GM18909 (cell line): ENCODE measurements around the gene CXCR5.
A peak's percentile ranks its signal among the peaks of the same experiment; 100 is the strongest.

Source experiments
- ATAC-seq: cut with Tn5 transposase; IDR thresholded peaks from one replicate; pipeline ENCODE4 v1.9.1; 2021; ENCODE audit warnings: mild to moderate bottlenecking; ENCODE audit not compliant: unreplicated experiment, poor library complexity

The CXCR5 gene

DNA sequence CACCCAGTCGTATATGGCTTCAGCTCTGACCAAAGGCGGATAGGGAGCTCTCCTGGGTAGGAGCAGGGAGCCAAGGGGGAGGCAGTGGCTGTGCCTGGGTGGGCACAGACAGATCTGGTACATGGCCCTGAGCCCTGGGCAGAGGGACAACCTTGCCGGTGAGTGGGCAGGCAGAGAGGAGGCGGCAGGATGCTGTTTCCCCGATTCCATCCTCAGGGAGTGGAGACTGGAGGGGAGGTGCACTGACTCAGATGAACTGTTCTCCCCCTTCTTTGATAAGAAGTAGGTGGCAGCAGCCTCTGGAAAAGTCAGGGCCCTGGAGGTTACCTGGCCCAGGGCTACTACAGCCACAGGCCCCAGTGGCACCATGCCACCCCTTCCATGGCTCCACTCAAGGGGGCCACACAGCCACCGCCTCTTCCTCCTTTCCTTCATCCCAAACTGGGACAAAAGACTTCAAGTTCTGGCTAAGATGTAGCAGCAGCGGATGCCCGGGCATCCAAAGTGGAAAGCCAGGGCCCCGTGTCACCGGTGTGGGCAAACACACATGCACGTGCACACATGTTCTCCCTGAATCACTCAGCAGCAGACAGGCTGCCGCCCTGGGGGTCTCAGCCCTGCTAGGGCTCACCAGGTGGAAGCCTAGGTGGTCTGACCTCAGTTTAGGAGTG lies 13.4 kb downstream of the CXCR5 start:
- no peak for ATAC-seq

DNA sequence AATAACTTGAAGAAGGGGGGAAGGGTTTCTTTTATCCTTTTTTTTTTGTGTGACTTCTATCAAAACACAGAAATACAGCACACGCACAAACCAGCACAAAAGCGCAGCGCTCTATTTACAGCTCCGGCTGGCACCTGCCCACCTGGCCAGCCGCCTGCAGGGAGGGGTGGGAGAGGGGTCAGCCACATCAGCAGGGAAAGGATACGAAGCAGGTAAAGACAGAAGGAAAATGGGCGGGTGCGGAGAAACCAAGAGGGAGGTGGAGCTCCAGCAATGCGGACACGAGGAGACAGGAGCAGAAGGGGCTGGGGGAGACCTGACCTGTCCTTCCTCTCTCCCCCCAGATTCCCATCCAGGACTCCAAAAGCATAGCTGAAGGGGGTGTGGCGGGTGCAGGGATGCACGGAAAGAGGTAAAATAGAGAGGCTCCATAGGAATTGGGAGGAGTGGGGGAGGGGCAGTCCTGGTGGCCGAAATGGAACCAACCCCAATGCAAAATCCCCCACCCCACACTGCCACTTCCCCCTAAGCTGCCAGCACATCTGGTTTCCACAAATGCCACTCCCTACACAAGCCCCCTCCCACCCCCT lies 14.1 kb downstream of the CXCR5 start:
- no peak for ATAC-seq

DNA sequence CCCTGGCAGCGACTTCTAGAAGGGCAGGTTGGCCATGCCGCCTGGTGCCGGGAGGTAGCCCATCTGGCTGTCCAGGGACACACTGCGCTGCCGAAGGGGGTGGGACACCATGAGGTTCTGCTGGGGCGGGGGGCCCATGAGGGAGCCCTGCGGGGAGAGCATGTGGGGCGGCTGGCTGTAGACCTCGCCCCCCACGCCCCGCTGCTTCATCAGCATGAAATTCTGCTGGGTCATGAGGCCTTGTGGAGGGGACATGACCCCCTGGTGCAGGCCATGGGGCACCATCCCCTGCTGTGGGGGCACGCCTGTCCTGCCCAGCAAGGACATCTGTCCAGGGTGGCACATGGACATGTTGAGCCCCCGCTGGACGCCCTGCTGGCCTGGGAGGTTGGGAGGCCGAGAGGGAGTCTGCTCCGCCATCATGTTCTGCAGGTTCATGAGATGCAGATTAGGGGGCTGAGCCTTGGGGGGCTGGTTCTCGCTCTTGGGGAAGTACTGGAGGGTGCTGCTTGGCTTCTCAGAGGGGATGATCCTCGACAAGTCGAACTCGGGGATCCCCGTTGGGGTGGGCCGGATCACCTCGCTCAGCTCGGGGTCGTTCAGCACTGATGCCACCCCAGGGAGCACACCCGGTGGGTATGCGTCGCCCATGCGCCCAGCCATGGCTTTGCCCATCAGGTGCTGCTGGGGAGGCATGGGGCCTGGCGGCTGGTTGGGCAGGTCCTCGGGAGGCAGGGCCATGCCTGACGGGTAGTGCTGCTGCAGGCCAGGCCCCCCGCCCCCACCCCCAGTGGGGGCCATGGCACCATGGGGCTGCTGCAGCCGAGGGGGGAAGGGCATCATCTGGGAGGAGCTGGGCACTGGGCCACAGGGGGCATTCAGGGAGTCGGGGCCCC lies 15.0 kb downstream of the CXCR5 start:
- ATAC-seq: no peak

DNA sequence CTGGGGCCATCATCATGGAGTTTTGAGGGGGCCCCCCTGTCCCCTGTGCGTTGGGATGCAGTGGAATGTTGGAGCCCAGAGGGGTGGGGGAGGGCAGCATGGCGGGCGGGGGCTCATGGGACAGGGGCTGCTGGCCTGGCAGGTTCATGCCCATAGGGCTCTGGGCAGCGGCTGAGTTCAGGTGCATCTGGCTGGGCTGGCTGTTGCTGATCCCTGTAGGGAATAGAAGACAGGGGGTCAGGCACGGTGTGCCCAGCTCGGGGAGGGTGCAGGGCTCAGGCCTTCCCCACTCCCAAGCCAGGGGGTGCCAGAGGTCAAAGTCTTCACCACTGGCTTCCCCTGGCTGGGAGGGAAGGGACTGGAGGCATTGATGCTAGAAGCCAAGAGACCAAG lies 15.6 kb downstream of the CXCR5 start:
- no peak for ATAC-seq

DNA sequence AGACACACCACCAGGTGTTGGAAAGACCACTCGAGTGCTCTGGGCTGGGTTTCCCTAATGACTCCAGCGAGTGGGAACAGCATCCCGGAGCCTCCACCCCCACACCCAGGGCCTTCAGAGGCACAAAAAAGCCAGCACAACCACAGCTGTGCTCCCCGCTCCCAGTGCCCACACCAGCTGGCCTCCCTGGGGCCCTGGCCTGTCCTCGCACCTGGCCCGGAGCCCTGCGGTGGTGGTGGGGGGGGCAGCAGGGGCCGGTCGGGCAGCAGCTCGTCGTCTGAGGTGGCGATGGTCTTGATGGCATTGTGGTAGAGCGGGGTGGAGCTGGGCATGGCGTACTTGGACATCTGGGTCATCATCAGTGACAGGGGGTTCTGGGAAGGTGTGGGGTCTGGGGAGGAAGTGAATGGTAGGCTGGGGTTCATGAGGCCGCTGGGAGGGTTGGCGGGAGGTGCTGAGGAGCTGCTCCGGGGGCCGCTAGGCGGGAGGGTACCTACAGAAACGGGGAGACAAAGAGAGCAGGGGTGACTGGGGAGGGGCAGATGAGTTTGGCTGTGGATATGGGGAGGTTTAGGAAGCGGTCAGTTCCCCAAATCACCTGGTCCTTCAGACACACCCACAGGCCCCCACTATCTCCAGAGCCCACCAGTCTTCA lies 16.1 kb downstream of the CXCR5 start:
- ATAC-seq: no peak

DNA sequence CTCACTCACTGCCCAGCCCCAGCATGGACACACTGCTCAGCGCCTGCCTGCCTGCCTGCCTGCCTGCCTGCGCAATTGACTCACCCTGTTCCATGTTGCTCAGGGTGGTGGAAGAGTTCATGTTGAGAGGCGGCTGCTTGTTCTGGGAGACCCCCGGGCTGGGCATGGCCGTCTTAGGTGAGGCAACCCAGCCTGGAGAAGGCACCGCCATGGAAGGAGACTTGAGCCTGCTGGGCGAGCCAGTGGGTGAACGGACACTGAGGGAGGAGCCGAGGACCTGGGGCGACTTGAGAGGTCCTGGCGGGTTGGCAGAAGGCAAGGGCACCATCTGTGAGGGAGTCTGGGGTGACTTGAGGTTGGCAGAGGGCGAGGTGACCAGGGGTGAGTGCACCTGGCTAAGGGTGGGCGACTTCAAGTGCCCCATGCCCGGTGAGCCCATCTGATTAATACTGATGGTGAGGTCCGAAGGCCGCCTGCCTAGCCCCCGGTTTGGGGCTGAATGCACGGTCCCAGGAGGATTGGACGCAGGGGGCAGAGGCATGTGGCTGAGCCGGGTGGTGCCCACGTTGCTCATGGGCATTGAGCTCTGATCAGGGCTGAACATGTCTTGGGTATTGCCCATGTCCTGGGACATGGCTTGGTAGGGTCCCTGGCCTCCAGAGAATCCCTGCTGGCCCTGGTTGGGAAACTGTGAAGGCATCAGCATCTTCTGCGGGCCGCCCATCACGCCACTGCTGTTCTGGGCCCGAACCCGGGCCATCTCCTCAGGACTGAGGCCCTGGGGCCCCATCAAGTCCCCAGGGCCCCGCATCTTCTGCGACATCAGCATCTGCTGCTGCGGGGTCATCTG lies 17.1 kb downstream of the CXCR5 start:
- ATAC-seq: no peak

DNA sequence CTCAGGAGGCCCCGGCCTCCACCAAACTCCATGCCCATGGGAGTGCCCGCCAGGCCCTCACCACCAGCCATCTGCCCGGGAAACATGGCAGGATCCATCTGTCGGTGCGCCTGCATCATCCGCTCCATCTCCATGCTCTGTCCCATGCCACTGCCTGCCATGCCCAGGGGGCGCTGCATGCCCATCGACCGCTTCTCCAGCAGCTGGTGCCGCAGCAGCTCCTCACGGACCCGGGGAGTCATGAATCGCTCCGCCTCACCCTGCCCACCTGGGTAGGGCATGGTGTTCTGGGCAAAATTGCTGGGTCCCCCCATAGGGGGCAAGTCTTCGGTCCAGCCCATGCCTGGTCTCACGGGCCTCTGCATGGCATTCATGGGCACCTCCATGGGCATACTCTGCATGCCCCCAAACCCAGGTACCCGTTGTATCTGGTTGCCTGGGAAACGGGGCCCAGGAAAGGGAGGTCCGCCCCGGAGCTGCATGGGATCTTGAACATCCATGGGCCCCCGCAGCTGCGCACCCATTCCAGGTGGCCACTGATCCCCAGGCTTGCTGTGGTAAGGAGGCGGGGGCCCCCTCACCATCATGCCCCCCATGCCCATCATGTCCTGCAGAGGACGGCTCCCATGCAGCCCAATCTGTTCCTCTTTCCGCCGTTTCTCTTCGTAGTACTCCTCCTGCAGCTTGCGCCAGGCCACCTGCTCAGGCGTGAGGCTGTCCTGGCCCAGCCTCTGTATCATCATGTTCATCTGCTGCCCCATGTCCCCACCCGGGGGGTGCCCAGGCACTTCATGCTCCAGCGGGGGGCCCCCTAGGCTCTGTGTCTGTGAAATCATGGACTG lies 18.0 kb downstream of the CXCR5 start:
- ATAC-seq: no peak

DNA sequence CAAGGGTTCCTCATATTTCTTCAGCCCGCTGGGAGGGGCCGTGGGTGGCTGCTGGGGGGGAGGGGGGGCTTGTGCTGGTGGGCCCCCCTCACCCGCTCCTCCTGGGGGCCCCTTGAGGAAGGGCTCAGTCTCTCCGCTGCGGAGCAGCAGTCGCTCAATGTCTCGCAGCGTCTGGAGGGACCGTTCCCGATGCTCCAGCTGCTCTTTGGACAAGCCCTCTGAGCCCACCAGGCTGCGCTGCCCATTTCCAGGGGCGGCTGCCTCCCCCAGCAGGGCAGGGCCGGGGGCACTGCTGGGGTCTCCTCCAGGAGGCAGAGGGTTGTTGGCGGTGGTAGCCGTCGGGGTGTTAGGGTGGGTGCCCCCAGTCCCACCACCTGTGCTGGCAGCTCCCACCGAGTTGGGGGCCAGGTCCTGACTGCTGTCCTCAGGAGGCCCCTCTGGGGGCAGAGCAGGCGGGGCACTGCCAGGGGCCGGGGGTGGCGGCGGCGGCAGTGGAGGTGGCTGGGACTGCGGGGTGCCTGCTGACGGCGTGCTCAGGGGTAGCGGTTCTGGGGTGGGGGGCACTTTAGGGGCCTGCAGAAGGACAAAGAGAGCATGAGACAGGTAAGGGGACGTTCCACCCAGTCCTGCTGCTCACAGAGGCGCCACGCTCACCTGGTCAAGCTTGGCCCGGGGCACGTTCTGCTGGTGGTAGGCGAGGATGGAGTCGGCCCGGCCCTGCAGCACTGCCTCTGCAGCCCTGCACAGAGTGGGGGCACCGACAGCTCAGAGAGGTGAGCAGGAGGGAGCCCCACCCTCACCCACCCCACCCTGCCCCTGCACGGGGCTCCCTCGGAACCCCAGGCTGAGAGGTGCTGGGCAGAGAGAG lies 18.9 kb downstream of the CXCR5 start:
- ATAC-seq: no peak

DNA sequence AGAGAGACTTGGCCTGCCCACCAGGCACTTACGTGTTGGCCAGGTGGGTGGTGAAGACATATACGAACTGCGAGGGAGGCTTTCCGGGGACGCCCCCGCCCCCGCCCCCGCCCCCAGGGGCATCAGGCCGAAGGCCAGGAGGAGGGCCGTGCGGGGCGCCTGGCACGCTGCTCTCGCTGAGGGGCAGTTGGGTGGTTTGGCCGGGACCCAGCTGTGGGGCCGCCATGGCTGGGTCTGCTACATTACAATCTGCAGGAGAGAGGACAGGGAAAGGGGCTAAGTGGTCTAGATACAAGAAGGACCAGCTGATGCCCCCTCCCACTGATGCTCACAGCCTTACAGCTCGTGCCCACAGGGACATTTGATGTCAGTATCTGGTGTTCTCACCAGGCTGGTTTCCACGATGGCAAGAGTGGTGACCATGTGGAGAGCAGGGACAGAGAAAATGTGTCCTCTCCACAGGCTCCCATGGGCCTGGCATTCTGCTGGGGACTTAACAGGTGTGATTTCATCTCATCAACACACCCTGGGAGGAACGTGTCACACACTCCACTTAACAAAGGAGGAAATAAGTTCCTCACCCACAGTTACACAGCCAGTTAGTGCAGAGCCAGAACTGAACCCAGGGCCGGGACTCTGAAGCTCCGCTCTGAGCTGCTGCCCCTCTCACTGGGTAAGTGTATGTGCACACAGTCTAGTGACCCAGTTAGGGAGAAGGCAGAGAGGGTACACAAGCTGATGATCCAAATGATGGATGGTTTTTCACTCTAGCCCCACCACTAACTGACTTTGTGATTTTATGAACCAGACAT lies 19.7 kb downstream of the CXCR5 start:
- no peak for ATAC-seq

DNA sequence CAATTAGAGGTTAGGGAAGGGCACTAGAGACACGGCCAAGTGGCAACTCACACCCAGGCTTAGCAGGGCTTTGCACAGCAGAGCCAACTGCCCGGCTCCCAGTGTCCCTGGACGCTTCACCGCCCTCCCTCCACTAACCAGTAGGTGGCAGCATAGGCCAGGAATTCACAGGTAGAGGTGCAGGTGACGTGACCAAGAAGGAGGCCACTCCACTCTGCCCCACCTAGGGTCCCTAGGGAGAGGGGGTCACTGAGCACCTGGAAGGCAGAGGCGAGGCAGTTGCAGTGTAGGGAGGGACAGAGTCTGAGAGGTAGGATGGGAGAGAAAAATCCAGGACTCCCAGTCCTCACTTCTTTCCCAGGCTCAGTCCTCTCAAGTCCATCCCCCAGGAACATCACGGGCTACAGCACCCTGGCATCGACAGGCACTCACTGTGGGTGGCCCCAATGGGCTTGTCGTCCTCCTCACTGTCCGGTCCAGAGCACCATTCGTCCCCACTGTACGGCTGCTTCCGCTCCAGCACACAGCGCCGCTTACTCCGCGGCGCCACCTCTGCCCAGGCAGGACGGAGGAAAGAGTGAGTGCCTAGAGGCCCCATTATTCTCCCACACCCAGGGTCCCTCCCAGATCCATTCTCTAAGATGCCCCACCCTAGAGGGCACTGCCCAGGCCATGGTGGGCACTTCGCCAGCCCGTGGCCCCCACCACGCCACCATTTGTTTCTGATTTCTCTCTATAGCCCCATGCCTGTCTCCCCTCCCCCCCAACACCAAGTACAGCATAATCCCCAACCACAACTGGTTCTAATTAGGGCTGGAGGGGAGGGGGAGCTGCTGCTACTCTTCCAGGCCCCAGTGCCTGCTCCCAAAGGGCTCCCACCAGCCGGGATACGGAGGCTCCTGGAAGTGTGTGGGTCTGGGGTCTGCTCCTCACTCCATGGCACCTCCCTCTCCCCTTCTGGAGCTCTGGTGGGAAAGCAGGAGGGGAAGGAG lies 23.7 kb downstream of the CXCR5 start:
- ATAC-seq: peak; percentile 67

DNA sequence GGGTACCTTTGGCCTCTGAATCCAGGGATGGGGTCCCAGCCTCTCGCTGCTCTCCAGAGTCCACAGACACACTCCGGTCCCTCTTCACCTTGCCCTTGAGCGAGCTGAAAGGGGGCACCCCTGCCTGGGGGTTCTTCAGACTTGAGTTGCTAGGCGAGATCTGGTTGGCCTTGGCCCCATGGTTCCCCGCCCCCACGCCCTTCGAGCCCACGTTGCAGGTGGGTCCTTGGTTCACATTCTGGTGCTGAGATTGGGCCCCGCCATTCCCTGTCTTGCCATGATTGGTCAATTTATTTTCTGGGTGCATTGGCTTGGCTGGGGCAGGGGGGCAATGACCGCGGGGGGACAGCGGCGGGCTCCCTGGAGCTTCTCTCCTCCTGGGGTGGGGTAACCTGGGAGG lies 24.6 kb downstream of the CXCR5 start:
- ATAC-seq: no peak

DNA sequence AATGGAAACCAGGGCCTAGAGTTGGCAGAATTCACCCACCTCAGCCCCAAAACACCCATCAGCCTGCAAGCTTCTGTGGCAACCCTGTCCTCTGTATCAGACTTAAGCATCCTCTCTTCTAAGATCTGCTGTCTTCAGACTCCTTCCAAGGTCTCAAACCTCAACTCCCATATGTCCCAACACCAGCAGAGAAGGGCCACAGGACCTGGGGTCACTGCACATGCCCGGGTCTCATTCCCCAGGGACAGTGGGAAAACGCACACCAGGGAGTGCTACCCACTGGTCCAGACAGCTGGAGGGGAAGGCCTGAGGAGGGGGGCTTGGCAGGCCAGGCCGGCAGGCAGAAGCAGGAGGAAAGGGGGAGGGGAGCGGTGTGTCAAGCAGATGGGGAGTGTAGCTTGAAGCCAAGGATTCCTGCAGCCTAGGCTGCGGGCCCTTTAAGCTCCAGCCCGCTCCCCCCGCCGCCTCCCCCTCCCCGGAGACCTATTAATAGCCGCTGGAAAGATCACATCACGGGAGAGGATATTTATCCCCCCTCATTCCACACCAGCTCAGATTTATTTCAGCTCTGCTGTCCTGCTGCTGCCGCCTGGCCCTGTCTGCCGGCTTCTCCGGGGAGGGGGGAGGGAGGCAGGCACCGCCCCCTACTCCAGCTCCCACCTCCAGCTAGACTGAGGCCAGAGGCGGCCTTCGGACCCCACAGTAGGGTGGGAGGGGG lies 25.4 kb downstream of the CXCR5 start:
- no peak for ATAC-seq

DNA sequence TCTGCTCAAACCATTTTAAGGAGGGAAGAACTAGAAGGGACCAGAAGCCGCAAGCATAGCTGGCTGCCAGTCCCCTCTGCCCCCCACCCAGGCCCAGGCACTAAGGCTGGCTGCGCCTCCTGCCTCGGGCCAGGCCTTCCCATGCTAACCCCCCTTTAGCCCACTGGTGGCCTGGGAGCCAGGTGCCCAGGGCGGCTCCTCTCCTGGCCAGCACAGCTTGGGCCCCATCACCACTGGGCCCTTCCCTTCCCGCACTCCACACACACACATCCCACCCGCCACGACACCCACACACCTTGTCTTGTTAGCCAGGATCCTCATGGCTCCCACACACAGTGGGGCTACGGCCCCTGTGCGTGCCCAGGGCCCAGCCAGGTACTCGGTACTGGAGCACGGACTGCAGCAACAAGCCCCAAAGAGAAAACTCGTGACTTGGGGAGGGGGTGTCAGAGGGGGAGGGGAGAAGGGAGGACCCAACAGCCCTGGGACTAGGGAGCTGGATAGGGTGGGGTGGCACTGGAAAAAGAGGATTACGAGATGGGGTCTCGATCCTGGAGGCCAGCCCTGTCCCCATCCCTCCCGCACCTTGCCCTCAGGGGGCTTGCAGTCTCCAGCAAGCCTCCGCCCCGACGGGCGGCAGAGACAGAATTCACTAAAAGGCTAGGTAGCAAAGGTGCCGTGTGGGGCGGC lies 26.1 kb downstream of the CXCR5 start:
- no peak for ATAC-seq

DNA sequence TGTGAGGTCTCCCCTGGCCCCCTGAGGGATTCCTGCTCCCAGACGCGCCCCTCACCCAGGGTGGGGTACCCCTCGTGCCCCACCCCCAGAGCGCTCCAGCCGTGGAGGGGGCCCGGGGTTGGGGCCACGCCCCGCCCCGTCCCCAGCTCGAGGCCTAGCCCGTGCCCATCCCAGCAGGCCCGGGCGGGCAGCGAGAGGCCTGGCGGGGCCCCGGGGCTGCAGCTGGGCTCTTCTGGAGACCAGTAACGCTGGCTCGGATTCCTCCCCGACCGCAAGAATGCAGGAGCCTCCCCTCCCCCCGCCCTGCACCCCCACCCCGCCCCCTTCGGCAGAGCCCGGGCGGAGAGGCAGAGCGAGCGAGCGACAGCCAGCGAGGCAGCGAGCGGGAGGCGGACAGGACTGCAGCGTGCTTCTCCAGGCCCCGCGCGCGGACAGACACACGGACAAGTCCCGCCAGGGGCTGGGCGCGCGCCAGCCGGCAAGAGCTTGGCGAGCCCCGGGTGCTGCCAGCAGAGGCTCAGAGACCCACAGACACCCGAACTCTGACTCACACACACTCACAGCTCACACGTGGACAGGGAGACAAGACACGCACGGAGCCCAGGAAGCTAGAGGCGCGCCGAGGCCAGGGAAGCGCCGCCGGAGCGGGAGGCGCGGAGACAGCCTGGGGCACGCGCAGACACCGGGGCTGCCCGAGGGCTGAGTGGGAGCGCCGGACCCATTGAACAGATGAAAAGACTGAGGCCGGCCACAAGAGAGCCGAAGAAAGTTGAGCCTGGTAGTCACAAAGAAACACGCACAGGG lies 26.8 kb downstream of the CXCR5 start:
- ATAC-seq: no peak
